Right kidney (tissue), 1 donor: ENCODE measurements around the gene SLC22A16.

ENCODE experiments used
- DNase-seq: peaks from one replicate; pipeline ENCODE4 v3.0.0-alpha.2; 2016

The SLC22A16 gene

DNA sequence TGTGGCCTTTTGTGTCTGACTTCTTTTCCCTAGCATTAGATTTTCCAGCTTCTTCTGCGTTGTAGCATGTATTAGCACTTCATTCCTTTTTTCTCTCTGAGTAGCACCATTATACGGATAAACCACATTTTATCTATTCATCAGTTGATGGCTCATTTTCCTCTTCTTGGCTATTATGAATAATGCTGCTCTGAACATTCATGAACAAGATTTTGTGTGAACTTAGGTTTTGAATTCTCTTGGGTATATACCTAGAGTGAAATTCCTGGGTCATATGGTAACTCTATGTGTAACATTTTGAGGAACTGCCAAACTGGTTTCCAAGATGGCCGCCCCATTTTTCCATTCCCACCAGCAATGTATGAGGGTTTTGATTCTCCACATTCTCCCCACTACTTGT lies 28.7 kb downstream of the SLC22A16 start:
- no peak for DNase-seq

DNA sequence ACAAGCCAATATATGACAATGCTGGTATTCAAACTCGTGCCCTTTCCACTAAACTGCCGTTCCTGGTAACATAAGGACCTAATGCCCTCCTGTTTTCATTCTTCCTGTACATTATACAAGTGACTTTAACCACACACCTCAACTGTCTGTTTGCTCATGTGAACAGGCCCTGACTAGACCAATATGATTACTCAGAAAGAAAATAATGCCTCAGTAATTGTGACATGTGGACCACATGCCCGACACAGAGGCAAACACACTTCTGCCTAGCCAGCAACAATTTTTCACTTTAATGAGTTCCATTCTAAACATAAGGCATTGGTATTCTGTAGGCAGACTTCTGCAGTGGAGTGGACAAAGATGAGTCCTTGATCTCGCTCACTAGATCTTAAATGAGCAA lies 30.0 kb downstream of the SLC22A16 start:
- no peak for DNase-seq

DNA sequence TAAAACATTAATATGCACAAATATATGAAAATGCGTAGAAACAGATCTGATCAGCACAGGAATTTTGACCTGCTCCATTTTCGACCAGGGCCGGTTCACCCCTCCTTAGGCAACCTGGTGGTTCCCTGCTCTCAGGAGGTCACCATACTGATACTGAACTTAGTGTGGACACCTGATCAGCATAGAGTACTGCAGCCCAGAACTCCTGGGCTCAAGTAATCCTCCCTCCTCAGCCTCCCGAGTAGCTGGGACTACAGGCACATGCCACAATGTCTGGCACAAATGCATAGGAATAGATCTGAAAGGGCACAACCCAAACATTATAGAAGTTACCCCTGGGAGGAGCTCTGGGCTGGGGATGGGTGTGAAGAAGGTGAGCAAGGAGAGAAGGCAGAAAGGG lies 36.4 kb downstream of the SLC22A16 start:
- DNase-seq: no peak

DNA sequence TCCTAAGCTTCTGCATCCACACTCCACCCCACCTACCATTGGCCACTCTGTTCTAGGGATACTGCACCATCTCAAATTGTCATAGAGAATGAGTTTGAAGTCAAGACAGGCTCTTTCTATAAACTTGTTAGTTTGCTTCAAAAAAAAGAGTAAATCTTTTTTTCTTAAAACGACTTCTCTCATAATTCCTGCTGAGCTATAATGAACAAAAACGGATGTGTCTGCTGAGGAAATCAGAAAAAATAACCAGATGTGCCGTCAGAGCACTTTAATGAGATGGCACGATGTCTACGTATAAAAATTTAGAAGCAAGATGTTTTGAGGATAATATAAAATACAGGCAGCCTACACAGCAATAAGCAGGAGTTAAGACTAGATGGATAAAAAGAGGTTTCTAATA lies 37.1 kb downstream of the SLC22A16 start:
- DNase-seq: no peak

DNA sequence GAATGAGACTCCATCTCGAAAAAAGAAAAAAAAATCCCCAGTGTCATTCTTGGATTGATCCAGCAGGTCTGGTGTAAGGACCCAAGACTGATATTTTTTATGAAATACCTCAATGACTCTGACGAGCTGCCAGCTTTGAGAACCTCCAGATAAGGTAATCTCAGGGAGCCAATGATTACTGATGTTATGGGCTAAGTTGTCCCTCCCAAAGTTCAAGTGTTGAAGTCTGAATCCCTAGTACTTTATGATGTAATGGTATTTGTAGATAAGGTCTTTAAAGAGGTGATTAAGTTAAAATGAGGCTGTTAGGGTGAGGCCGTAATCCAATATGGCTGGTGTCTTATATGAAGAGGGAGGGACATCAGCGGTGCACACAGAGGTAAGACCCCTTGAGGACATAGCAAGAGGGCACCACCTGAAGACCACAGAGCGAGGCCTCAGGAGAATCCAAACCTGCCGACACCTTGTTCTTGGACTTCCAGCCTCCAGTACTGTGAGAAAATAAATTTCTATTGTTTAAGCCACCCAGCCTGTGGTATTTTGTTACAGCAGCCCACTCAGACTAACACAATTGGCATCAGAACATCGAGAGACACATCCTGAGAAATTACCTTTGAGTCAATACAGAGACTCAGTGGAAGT lies 41.3 kb downstream of the SLC22A16 start:
- DNase-seq: no peak

DNA sequence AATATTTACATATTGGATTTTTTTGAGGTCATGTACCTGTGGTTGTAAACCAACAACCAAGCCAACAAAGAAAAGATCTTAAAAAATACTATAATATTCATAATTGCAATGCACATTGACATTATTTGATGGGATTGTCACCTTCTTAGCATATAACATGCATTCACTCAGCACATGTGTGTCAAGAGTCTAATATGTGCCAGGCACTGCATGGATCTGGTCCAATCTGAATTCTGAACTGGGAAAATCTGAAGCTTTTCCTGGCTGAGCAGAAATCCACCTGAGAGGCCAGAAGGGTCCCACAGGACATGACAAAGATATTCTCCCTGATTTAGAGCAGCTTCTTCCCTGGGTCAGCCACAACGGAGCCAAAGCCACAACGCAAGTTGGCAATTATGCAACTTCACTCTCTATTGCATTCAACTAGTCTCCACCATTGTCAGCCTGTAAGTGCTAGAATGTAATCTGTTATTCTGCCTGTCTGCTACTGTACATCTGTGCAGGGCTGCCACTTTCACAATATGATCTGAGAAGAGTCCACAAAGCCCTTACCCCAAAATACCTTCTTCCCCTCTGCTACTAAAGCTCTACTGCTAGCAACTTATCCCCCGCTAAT lies 44.0 kb downstream of the SLC22A16 start:
- no peak for DNase-seq

DNA sequence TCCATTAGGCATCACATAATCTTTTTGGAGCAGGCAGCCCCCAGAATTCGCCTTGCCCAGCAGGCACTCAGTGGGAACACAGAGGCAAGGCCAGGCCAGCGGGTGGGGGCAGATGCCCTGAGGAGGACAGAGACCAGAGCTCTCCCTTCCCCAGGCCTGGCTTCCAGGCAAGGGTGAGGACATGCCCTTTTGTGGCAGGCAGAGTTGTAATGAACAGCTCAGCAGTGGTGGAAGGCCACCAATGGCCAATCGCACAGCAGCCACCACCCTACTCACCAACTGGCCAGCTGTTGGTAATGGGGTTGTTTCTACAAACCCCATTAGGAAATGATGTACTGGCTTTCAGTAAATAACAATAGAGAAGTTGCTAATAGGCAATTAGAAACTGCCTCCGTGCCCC lies 45.7 kb downstream of the SLC22A16 start:
- DNase-seq: no peak

DNA sequence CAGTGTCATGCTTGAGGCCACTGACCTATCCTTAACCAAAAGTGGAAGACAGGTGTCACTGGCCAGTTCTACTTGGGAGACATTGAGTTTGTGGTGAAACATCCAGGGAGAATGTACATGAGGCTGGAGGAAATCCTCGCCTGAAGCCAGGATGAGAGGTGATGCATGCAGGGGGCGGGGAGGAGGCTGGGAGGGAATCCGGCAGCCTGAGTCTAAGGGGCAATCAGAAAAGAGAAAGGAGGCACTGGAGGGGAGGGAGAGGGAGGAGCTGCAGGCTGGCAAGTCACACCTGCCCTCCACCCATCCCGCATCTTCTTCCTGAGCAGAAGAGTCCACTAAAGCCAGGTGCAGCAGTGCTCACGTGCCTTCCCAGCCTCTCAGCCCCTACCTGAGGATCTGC lies 46.2 kb downstream of the SLC22A16 start:
- DNase-seq: no peak

DNA sequence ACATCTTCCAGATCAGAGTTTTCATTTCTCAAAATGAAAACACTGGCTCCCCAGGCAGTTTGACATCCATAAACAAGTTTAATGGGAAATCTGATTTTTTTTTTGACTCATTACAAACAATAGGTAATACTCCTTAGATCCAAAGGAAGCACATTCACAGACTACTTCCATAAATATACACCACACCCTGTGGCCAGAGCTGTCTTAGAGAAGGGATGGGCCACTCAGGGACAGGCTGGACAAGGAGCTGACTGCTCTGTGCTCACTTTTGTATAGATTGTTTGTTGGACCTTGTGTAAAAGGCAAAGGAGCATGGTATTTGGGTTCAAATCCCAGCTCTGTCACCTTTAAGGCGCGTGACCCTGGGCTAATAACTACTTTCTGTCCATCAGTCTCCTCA lies 48.3 kb downstream of the SLC22A16 start:
- no peak for DNase-seq

DNA sequence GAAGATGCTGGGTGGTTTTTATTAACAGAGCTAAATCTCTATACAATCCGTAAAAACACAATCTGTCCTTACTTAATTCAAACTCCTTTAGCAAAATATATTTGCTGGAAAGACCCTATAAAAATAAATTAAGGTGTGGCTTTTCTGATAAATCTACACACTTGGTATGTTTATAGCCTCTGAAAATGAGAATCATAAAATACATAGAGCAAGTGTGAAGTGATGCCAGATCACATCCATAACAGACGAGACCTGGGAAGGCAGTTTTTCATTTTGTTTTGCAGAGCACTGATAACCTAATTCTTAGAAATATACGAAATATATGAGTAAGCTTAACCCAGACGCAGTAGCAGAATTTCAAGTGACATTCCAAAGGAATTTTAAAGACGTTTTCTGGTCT lies 50.6 kb downstream of the SLC22A16 start:
- DNase-seq: no peak

DNA sequence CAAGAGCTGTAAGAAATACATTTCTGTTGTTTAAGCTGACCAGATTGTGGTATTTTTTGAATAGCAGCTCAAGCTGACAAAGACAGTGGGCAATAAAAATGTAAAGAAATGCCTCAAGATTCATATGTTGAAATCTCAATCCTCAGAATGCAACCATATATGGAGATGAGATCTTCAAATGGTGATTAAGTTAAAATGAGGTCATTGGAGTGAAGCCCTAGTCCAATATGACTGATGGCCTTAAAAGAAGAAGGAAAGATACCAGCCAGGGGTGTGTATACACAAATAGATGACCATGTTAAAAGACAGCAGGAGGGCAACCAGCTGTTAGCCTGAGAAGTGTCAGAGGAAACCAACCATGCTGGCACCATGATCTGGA lies 54.0 kb downstream of the SLC22A16 start:
- DNase-seq: no peak

DNA sequence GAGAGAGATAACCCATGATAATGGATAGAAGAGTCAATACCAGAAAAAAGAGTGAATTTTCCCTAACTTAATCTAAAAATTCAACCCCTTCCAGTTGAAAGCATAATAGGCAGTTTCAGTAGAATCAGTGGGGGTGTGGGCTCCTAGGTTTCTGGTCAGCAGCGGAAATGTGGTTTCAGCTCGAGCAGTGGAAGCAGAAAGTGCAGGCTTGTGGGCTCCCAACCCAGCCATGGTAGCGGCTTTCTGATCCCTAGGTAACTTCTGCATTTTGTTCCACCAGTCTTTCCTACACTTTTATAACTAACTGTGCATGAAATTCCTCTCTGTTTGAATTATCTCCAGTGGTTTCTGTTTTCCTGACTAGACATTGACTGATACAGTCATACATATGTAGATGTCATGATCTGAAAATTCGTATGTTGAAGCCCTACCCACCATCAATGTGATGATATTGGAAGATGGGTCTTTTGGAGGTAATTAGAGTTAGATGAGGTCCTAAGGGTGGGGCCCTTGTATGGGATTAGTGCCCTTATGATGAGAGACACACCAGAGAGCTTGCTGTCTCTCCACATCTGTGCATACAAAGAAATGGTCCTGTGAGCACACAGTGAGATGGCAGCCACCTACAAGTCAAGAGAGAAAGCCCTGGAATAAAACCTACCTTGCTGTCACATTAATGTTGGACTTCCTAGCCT lies 54.5 kb downstream of the SLC22A16 start:
- no peak for DNase-seq

DNA sequence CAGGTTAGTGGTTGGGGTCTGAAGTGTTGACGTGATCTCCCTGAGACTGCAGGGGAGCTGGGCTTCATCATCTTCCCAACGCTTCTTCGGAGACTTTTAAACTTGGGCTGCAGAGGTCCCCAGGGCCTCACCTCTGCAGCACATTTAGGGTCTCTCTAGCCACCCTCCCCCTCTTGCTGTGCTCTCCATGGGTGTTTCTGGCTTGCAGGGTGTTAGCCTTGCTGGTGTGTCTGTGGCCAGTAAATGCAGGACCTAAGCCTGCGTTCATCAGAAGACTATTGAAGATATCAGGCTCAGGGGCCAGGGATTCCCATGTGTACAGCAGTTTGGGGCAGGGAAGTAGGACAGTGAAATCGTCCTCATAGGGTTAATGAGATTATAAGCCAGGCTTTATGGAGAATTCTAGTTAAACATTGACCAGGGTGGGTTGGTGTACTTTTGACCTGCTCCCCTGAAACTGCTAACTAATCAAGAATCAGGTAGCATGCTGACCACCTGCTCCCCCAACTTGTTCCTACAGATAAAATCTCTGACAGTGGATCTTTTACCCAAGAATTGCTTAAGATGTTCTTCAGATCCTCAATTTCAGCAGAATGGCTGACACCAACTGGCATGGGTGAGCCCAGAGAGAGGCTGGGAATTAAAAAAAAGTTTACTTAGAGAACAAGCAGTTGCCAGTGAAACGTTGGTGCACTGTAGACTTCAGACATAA lies 57.2 kb downstream of the SLC22A16 start:
- peak; percentile 41 for DNase-seq

DNA sequence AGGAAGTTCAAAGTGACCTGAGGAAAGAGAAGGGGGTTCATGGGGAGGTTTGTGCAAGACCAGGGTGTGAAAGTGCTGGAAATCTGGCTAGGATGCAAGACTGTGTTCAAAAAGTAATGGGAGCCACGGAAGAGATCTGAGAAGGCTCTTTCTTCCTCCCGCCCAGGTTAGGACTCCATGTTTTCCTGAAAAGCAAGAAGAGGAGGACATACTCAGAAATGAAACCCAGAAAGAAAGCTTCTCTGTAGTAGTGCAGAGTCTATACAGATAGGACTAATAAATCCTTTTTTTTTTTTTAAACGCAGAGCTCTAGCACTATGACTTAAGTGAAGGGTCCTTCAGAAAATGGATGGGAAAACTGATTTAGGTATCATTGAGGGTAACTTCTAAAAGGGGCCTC lies 57.8 kb downstream of the SLC22A16 start:
- DNase-seq: no peak

DNA sequence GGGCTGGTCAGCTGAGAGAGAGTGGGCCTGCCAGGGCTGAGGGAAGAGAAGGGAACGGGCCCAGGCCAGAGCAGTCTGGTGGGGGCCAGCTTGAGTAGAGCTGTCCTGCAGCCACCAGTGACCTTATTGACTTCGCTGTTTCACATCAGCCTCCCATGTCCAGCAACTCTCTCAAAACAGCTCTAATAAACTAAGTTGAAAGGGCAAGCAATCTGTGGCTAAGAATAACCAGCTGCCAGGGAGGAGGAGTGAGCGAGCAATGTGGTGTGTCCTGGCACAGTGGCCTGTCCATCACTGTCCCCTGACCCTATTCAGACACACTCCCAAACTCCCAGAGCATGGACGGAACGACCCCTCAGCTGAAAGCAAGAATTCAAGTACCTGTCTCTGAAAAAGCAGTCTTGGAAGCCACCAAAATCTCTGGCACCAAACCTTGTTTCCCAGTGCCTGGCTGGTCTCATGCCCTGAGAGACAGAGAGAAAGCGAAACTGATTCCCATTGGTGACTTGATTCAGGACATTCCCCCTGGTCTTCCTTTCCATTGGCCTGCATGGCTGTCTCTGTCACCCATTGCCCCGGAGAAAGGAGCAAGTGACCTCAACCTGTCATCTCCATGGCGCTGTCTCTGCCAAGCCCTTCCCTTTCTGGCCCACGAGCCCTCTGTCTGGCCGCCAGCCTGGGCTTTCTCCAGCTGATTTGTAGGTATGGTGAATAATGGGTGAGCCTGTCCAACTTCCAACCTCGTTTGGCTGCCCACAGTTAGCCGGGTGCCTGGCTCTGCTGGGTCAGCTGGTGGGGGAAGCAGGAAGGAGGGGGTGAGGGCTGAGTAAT lies 61.1 kb downstream of the SLC22A16 start, which contains the start of gene DDO:
DDO (minus strand) TSS at position 490 of the 831 bp plus-strand sequence. CDS start 2,113 bp downstream, outside the sequence.
- DNase-seq: peak; percentile 15

DNA sequence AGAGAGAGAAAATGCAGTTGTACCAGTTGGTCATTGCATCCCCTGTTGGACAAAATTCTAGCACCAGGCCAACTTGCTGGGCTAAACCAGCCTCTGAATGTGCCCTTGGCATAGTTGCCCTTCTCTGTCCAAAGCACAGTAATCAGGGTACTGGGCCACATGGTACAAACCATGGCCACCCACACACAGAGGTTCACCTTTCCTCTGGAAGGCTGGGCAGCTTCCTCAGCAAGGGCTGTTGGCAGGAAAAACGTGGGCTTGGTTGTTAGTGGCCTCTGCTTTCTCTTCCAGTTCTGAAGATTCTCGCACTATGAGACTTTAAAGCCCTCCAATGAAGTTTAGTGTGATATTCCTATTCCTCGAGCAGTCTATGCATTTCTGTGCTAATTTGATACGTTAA lies 61.7 kb downstream of the SLC22A16 start:
- no peak for DNase-seq

DNA sequence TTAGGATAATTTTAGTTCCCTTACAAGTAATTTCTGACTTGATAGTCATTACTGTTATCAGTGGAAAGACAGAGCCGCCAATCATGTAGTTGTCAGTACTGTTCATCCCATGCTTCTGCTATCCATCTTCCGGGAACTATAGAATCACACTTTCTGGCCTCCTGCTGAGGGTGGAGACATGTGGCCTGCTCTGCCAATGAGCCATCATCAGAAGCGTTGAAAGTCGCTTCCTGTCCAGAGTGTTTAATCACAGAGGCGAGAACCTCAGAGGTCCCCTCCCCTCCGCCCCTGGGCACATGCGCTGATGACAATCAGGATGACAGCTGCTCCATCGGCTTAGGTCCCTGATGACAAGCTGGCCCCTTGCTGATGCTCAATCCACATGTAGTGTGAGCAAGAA lies 64.1 kb downstream of the SLC22A16 start:
- DNase-seq: no peak

DNA sequence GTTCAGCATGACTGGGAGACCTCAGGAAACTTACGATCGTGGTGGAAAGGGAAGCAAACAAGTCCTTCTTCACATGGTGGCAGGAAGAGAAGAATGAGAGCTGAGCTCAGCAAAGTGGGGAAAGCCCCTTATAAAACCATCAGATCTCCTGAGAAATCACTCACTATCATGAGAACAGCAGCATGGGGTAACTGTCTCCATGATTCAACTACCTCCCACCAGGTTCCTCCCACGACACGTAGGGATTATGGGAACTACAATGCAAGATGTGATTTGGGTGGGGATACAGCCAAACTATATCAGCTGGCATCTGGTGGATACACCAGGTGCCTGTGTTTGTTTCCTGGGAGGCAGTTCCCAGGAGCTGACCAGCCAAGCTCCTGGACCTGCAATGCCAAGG lies 65.9 kb downstream of the SLC22A16 start:
- DNase-seq: no peak

DNA sequence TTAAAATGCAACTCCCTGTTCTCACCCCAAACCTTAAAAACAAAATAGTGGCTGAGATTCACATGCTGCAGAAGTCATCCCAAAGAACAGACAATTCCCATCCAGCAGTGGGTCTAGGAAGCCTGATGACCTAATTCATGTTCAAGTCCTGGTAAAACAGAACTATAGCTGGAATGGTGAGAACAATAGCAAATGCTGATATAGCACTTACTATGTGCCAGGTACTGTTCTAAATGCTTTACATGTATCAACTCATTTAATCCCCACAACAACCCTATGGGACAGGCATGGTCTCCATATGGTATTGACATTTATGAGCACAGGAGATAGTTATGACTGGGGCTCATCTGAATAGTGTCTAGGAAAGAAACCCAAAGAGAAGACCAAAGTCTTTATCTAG lies 66.6 kb downstream of the SLC22A16 start:
- no peak for DNase-seq

DNA sequence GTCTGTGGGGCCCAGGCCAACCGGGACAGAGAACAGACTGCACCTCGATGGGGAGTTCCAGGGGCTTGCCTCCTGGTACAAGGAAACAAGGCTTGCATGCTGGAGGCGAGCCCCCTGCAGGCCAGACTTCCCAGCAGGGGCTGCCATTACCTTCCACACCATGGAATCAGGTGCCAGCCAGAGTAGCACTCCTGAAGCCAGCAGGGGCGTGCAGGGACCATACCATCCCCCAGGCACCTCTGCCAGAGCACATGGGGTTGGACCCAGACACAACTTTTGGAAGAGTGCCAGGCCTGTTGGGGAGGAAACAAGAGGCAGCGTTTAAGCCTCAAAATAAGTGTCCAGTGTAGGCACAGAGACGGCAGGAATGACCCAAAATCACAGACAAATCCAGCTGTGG lies 67.5 kb downstream of the SLC22A16 start:
- DNase-seq: no peak

DNA sequence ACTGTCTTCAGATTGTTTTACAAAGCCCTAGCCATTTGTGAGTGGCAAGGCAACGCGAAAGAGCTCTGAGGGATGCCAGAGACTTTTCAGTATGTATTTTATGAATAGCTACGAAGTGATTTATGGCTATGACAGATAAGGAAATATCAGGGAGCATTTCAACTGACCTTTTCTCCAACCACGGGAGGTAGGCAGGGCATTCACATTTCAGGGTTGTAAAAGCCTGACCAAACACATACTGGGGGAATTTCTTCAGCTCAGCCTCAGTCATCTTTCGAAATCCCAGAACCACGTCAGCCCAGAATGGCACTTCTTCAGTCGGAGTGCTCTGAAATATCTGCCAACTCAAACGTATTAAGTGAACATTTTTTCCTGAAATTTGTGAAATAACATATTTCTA lies 71.8 kb downstream of the SLC22A16 start:
- DNase-seq: no peak

DNA sequence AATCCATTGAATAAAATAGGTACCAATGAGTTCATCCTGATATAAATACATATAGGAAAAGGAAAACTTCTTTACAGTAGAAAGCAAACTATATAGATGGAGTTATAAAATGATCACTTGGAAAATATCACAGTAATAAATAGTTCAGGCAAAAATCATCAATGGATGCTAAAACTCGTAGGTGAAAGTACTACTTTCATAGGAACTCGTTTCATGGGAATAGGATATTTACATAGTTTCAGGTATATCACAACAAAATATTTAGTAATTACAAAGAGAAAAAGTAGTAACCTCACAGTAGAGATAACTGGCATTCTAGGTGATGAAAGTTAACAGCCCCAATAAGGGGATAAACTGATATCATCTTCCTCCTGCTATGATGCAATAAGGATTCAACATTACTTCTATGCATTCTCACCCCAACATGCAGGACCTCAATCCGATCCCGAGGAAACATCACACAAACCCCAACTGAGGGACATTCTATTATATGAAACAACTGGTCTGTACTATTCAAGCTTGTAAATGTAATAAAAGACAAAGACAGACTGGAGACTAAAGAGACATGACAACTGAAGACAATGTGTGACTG lies 74.7 kb downstream of the SLC22A16 start:
- DNase-seq: no peak
